NCI-H1048 (cell line): ENCODE results near the gene CLCN7.
"Not testable (repeated sequence)": the region's sequence is repeated elsewhere in the genome, so short reads cannot be mapped to it uniquely, and the experiment has no call there.

ENCODE experiments used
- DNase-seq: peaks from one replicate; lab custom pipeline; 2025; lab: John Stamatoyannopoulos, UW

The CLCN7 gene

GRCh38 chr16:1487395-1488053 lies 12.7 kb upstream of the CLCN7 start:
- no peak for DNase-seq

GRCh38 chr16:1486551-1487390 lies 11.9 kb upstream of the CLCN7 start:
- DNase-seq, result no peak

GRCh38 chr16:1485847-1486496 lies 11.1 kb upstream of the CLCN7 start:
- no peak for DNase-seq

- no peak for DNase-seq
Measured at GRCh38 chr16:1481906-1482835, 7.3 kb upstream of the CLCN7 start.

- not testable (repeated sequence) for DNase-seq
Measured at GRCh38 chr16:1478937-1479336, 4.1 kb upstream of the CLCN7 start.

GRCh38 chr16:1477033-1477432 lies 2.2 kb upstream of the CLCN7 start:
- no peak for DNase-seq

GRCh38 chr16:1475552-1476114 lies 805 bp upstream of the CLCN7 start:
- DNase-seq, result no peak

- DNase-seq, result no peak
Measured at GRCh38 chr16:1474082-1474795, 589 bp downstream of the CLCN7 start.

GRCh38 chr16:1472974-1473373 lies 1.9 kb downstream of the CLCN7 start:
- no peak for DNase-seq

- no peak for DNase-seq
Measured at GRCh38 chr16:1471569-1472194, 3.1 kb downstream of the CLCN7 start.

- no peak for DNase-seq
Measured at GRCh38 chr16:1470481-1471251, 4.2 kb downstream of the CLCN7 start.

- DNase-seq, result no peak
Measured at GRCh38 chr16:1469693-1470201, 5.1 kb downstream of the CLCN7 start.

GRCh38 chr16:1469141-1469540 lies 5.7 kb downstream of the CLCN7 start:
- not testable (repeated sequence) for DNase-seq

- no peak for DNase-seq
Measured at GRCh38 chr16:1468426-1468810, 6.4 kb downstream of the CLCN7 start.

- DNase-seq, result no peak
Measured at GRCh38 chr16:1466968-1467521, 7.8 kb downstream of the CLCN7 start.

GRCh38 chr16:1466054-1466453 lies 8.8 kb downstream of the CLCN7 start:
- DNase-seq, result no peak

GRCh38 chr16:1465567-1465915 lies 9.3 kb downstream of the CLCN7 start:
- DNase-seq, result no peak

GRCh38 chr16:1464894-1465566 lies 9.8 kb downstream of the CLCN7 start:
- no peak for DNase-seq
